AG20443 (cell line): ENCODE measurements around the gene TBCEL.
A peak's percentile ranks its signal among the peaks of the same experiment; 100 is the strongest.
"Not testable (repeated sequence)": the region's sequence is repeated elsewhere in the genome, so short reads cannot be mapped to it uniquely, and the experiment has no call there.

Experiments used
- DNase-seq: peaks from one replicate; pipeline ENCODE4 v3.0.0; 2012; ENCODE audit warnings: low spot score, mixed read lengths

TBCEL gene

GRCh38 chr11:121029813-121030445 is 6.0 kb downstream of the TBCEL start:
- DNase-seq: no peak

DNA sequence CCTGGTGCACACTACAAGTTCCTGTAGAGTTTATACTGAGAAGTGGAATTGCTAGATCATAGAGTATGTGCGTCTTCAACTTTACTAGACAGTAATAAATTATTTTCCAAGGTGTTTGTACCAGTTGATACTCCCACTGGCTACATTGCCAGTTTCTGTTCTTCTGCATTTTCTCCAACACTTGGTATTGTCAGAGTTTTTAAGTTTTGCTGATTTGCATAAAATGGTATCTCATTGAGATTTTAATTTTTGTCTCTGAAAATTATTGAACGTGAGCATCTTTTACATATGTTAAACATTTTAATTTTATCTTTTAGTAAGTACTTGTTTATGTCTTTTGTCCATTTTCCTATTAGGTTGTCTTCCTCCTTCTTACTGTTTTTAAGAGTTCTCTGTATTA is 7.3 kb downstream of the TBCEL start:
- DNase-seq: no peak

DNA sequence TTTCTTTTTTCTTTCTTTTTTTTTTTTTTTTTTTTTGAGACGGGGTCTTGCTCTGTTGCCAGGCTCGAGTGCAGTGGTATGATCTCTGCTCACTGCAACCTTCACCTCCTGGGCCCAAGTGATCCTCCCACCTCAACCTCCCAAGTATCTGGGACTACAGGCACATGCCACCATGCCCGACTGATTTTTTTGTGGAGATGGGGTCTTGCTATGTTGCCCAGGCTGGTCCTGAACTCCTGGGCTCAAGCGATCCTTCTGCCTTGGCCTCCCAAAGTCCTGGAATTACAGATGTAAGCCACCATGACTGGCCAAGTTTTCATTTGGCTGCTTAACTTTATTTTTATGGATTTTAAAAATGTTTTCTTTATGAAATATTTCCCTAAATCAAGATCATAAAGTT is 7.7 kb downstream of the TBCEL start:
- not testable (repeated sequence) for DNase-seq

GRCh38 chr11:121032546-121032945 is 8.6 kb downstream of the TBCEL start:
- DNase-seq: no peak

GRCh38 chr11:121033635-121034034 is 9.7 kb downstream of the TBCEL start:
- DNase-seq: no peak

DNA sequence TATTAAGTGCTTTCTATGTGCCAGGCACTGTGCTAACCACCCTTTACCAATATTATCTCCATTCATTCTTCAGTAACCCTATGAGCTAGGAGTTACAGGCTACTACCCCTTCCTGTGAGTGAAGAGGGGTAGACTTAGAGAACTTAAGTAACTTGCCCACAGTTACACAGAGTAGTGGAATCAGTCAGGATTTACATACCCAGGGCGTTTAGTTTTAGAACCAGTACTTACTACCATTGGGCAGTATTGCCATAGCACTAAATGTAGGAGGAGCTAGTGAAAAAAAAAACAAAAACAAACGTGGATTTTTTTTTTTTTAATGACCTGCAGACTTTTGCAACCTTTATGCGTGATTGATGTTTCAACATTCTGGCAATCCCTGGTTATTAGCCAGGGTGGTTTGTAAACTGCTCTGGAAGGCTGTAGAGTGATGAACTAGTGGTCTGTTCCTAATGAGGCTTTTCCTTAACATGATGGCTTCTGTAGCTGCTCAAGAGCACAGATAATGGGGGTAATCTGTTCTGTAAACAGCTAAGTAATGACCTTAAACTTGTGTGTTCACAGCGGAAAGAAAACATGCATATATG is 11.4 kb downstream of the TBCEL start:
- no peak for DNase-seq

- no peak for DNase-seq
Observed at GRCh38 chr11:121035780-121036179, 11.9 kb downstream of the TBCEL start.

- no peak for DNase-seq
Observed at GRCh38 chr11:121037016-121037415, 13.1 kb downstream of the TBCEL start.

- no peak for DNase-seq
Observed at GRCh38 chr11:121038648-121039409, 14.9 kb downstream of the TBCEL start.

DNA sequence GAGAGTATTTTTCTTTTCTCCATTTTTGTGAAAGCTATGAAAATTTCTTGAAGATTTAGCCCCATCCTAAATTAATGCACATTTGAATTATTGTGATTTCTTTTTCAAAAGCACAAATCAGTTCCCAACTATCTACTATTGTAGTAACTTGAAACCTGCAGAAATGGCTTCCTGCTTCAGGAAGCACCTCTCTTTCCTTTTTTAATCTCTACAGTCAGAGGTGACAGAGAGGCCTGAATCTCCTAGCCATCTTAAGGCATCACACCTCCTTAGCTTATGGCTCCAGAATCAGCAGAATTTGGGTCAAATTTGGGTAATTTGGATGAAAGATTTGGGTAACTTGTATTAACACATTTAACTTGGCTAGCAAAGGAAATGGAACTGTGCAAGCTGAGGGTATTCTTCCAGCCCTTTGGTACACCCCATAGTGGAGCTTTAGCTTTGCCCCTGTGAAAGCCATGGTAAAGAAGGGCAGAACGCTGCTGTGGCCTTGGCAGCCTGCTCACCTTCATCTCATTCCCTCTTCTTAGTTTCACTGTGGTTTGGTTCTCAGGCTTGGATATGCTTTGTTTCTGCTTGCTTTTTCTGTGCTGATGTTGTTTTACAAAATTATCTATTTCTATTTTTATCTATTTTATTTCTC is 16.2 kb downstream of the TBCEL start:
- no peak for DNase-seq

DNA sequence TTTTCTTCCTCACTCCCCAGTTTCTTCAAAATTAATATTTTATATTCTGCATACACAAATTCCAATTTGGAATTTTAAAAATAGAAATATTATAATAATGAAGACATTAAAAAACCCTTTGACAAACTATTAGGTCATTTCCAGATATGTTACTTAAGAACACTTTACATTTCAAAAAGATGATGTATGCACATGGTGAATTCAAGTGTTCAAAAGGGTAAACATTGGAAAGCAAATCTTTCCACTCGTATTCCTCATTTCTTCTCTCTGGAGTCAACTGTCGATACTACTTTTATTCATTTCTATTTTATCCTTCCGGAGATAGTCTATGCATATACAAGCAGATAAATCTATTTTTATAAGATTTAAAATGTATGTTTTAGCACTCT is 16.7 kb downstream of the TBCEL start:
- DNase-seq: no peak

GRCh38 chr11:121041072-121041471 is 17.2 kb downstream of the TBCEL start:
- DNase-seq: no peak

DNA sequence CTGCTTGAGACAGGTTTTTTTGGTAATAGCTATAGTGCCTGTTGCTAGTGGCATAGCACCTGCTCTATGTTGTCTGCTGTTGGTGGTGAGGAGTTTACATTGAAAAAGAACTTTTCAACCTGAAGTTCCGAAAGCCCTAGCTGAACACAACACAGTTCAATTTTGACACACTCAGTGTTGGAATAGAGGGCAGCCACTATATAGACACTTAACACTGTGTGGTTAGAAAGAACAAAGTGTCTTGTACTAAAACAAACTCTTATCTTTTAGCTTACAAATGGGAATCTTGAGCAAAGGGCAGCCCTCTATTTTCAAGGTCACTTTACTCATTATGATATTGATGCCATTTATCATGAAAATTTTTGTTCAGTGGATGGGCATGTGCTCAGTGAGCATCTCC is 18.4 kb downstream of the TBCEL start:
- DNase-seq: no peak

DNA sequence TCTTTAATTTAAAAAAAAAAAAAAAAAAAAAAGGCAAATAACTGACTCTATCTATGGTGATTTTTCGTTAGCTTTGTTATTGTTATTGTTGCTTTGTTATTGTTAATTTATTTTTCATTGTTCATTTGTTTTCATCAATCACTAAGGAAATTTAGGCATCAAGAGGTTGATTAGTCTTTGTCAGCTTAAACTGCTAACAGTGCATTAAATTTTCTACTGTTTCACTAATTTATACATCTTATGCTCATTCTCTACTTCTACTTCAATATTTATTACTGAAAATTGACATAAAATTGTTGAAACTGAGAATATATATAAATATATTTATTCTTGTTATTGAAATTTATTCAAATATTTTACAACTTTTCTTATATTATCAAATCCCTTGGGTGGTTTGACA is 24.0 kb downstream of the TBCEL start:
- no peak for DNase-seq

DNA sequence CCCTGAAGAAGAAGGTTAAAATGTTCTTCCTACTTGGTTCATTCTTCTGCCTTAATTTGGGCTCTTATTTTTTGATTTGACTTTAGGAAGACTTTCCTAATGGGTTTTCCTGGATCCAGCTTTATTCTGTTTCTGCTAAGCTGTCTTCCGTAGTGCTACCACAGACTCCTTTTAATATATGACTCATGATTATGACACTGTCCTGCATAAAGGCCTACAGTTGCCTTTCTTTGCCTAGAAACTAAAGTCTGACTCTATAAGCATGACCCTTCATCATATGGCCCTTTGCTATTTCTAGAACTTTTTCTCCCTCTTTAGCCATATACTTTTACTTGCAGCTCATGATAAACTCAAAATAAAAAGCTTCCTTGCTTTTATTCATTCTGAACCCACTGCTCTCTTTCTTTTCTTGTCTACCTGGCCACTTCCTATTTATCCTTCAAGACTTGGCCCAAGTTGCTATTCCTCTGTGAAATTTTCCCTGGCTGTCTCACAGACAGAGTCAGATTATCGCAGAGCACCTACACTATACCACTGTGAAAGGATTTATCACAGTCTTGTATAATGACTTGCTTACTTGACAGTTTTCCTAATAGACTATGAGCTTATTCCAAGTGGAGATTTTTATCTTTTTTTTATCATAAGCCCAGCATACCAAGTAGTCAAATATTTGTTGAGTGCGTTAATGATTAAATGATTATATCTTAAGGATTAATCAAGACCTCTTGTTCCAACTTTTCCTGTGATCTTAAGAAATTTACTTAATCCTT is 24.7 kb downstream of the TBCEL start:
- DNase-seq: no peak

- DNase-seq: no peak
Observed at GRCh38 chr11:121053244-121053643, 29.3 kb downstream of the TBCEL start.

DNA sequence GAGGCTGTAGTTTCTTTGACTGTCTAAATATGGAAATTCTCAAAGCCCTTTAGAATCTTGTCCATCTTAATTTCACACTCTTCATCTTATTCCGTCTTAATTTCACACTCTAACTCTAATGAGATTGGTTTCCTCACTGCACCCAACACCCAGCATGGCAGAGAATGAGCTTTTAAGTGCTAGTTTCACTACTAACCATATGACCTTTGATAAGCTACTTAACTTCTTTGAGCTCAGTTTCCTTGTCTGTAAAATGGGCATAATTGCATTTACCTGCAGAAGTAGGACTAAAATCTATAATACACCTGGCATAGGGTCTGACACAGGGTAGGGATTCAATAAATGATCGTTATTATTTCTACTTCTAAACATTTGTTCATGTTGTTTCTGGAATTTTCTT is 30.4 kb downstream of the TBCEL start:
- DNase-seq: no peak

DNA sequence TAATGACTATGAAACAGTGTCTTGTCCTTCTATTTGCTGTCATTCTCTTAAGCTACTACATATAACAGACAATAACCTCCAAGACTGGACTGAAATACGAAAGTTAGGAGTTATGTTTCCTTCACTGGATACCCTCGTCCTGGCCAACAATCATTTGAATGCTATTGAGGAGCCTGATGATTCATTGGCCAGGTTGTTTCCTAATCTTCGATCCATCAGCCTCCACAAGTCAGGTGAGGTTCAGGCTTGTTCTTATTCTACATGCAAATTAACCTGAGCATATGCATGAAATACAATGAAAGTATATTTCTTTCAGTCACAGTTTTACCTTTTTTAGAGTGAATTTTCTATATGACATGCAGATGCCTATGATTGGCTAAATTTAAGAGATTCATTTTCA is 31.2 kb downstream of the TBCEL start:
- no peak for DNase-seq

GRCh38 chr11:121057922-121058321 is 34.0 kb downstream of the TBCEL start:
- no peak for DNase-seq

DNA sequence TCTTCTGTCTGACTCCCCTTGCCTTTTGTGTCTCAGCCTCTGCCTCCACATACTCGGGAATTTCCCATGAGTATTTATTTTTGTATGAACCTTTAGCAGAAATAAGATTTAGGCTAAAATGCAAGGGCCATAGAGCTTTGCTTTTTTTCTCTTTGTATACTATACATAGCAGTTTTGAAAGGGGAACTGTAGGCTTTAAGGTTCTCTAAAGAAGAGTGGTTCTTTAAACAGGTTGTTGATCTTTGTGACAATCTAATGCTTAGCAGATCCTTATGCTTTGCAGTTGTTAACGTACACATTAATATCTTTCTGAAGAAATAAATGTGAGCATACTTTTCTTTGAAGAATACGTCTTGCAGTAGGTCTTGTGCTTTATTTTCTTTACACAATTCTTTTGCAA is 35.0 kb downstream of the TBCEL start:
- no peak for DNase-seq

DNA sequence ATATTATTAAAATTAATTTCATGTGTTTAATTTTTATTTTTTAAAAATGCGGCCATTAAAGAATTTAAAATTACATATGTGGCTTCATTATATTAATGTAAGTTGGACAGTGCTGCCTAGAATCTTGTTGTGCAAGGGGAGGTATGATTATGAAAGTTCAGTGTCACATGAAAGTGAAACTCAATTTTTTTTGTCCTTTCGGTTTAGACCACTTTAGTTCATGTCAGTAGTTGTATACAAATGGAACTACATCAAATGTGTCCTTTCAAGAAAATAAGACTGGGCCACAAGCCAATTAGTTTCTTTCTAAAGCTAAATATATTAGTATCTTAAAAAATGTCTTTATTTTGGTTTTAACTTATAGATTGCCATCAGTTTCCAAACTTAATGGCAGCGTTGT is 35.7 kb downstream of the TBCEL start:
- no peak for DNase-seq

DNA sequence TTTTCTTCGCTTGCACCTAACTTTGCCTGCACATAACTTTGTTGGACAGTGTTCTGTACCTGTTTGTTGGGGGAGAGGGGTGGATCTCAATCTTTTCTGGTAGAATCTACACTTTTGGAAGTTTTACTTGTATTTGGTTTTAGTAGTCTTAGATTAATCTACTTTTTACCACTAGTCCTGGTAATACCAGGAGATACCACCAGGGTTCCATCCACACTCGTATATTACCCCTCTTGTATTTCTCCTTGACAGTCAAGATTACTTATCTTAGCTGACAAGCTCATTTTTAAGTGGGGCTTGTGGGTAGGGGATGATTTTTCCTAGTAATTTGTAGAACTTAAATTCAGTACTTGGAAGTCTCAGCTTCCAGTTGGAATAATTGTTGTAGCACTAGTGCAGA is 39.8 kb downstream of the TBCEL start:
- peak; percentile 10 for DNase-seq
